ENCODE measurements around the gene ARHGEF16. TPM values are rescaled to one million over a fixed set of nuclear protein-coding genes. Genes with fewer than 3 reads are reported as not detected.

ARHGEF16 gene
- total and polyA plus RNA-seq, 2 donors from 2014 or later, result 15.5 to 39.3 TPM

GRCh38 chr1:3443807-3444206, 10.7 kb upstream of the ARHGEF16 start:
- no peak for FAIRE-seq
- Histone ChIP-seq H3K4me3 (ENCODE audit: low read length in 3 of 3) (no peak overlapping the region), H3K9ac (ENCODE audit: low read length in 3 of 3) (no peak overlapping the region), H3K4me1 (ENCODE audit: control insufficient read depth in 2 of 3, insufficient read depth in 2 of 3, low read depth in 1 of 3, low read length in 3 of 3) (no peaks in the 10 kb centered on the region), H3K36me3 (ENCODE audit: control insufficient read depth in 2 of 3, insufficient read depth in 3 of 3, low read length in 3 of 3) (no peaks in the 10 kb centered on the region), H3K9me3 (ENCODE audit: control insufficient read depth in 2 of 3, insufficient read depth in 1 of 3, low read length in 3 of 3) (peaks cover 0 to 2% (median 2%) of the 10 kb centered on the region in 3 donors), H3K27me3 (ENCODE audit: control insufficient read depth, insufficient read depth, low read length) (no peaks in the 10 kb centered on the region), H3K27ac (ENCODE audit: low read depth in 2 of 2, low read length in 2 of 2) (no peak overlapping the region)
- TF ChIP-seq, protein P1, sequence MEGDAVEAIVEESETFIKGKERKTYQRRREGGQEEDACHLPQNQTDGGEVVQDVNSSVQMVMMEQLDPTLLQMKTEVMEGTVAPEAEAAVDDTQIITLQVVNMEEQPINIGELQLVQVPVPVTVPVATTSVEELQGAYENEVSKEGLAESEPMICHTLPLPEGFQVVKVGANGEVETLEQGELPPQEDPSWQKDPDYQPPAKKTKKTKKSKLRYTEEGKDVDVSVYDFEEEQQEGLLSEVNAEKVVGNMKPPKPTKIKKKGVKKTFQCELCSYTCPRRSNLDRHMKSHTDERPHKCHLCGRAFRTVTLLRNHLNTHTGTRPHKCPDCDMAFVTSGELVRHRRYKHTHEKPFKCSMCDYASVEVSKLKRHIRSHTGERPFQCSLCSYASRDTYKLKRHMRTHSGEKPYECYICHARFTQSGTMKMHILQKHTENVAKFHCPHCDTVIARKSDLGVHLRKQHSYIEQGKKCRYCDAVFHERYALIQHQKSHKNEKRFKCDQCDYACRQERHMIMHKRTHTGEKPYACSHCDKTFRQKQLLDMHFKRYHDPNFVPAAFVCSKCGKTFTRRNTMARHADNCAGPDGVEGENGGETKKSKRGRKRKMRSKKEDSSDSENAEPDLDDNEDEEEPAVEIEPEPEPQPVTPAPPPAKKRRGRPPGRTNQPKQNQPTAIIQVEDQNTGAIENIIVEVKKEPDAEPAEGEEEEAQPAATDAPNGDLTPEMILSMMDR (IDR thresholded peaks at IDR 0.05; ENCODE audit: borderline replicate concordance, extremely low read depth, insufficient read depth), result no peak
- DNase-seq, result no peak
- intact Hi-C loops (cut with DNase I), result no loop called here

GRCh38 chr1:3444298-3444697, 10.2 kb upstream of the ARHGEF16 start:
- DNase-seq, result peak in 1 of 5 donors; percentile 29
- H3K27me3 ChIP-seq (ENCODE audit: control insufficient read depth, insufficient read depth, low read length), result no peaks in the 10 kb centered on the region

DNA sequence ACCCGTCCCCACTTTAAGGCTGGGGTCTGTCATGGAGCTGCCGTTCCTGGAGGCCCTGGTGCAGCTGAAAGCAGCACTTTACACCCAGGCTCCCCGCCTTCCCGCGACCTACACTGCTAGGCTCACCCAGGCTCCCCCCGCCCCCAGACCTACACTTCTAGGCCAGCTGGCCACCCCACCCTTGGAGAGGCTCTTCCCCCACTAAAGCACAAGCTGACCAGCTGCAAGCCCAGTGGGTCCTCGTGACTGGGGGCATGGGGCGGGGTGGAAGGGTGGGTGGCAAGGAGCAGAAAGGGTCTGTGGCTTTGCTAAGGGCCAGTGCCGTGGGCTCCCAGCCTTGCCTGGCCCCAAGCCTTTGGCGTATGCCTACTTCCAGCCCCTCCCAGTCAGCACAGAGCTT, 9.7 kb upstream of the ARHGEF16 start:
- H3K4me1 ChIP-seq (ENCODE audit: control insufficient read depth in 2 of 3, insufficient read depth in 2 of 3, low read depth in 1 of 3, low read length in 3 of 3), result no peaks in the 10 kb centered on the region
- H3K27me3 ChIP-seq (ENCODE audit: control insufficient read depth, insufficient read depth, low read length), result no peaks in the 10 kb centered on the region
- intact Hi-C loops (cut with DNase I), result no loop called here

More at GRCh38 chr1:3444298-3444697, 10.2 kb upstream of the ARHGEF16 start:
- TF ChIP-seq, protein P1 (IDR thresholded peaks at IDR 0.05; ENCODE audit: borderline replicate concordance, extremely low read depth, insufficient read depth), result no peak
- no peak overlapping the region for H3K4me3 ChIP-seq (ENCODE audit: low read length in 3 of 3)
- H3K9me3 ChIP-seq (ENCODE audit: control insufficient read depth in 2 of 3, insufficient read depth in 1 of 3, low read length in 3 of 3), result peaks cover 0 to 2% (median 2%) of the 10 kb centered on the region in 3 donors
- no peak for FAIRE-seq
- H3K9ac ChIP-seq (ENCODE audit: low read length in 3 of 3), result no peak overlapping the region
- H3K4me1 ChIP-seq (ENCODE audit: control insufficient read depth in 2 of 3, insufficient read depth in 2 of 3, low read depth in 1 of 3, low read length in 3 of 3), result no peaks in the 10 kb centered on the region
- H3K36me3 ChIP-seq (ENCODE audit: control insufficient read depth in 2 of 3, insufficient read depth in 3 of 3, low read length in 3 of 3), result no peaks in the 10 kb centered on the region
- H3K27ac ChIP-seq (ENCODE audit: low read depth in 2 of 2, low read length in 2 of 2), result no peak overlapping the region
- intact Hi-C loops (cut with DNase I), result no loop called here

More for the DNA sequence above, 9.7 kb upstream of the ARHGEF16 start:
- TF ChIP-seq, protein P1 (IDR thresholded peaks at IDR 0.05; ENCODE audit: borderline replicate concordance, extremely low read depth, insufficient read depth), result no peak
- H3K9me3 ChIP-seq (ENCODE audit: control insufficient read depth in 2 of 3, insufficient read depth in 1 of 3, low read length in 3 of 3), result peaks cover 0 to 2% (median 2%) of the 10 kb centered on the region in 3 donors
- no peak overlapping the region for H3K4me3 ChIP-seq (ENCODE audit: low read length in 3 of 3)
- FAIRE-seq, result no peak
- no peaks in the 10 kb centered on the region for H3K36me3 ChIP-seq (ENCODE audit: control insufficient read depth in 2 of 3, insufficient read depth in 3 of 3, low read length in 3 of 3)
- no peak overlapping the region for H3K27ac ChIP-seq (ENCODE audit: low read depth in 2 of 2, low read length in 2 of 2)
- DNase-seq, result peak in 1 of 5 donors; percentile 39
- no peak overlapping the region for H3K9ac ChIP-seq (ENCODE audit: low read length in 3 of 3)
